HFFc6 (cell line): ENCODE measurements around the gene TNKS1BP1. TPM values are rescaled to one million over a fixed set of nuclear protein-coding genes. Genes with fewer than 3 reads are reported as not detected.
"Not testable (repeated sequence)": the region's sequence is repeated elsewhere in the genome, so short reads cannot be mapped to it uniquely, and the experiment has no call there.

Source experiments
- DNase-seq: peaks from one replicate; pipeline ENCODE4 v3.0.0-alpha.2; 2018
- H3K27ac Mint-ChIP-seq: 2 replicates; pipeline ENCODE4 v1.8.0; 2020; ENCODE audit warnings: mild to moderate bottlenecking, mixed read lengths
- H3K27me3 Mint-ChIP-seq: 2 replicates; pipeline ENCODE4 v1.8.0; 2021; ENCODE audit warnings: mild to moderate bottlenecking, moderate library complexity, mixed read lengths; ENCODE audit not compliant: insufficient read depth
- H3K36me3 Mint-ChIP-seq: 2 replicates; pipeline ENCODE4 v1.8.0; 2021; ENCODE audit warnings: low read depth, mixed read lengths
- H3K4me1 Mint-ChIP-seq: 2 replicates; pipeline ENCODE4 v1.8.0; 2020; ENCODE audit warnings: low read depth, mixed read lengths
- H3K4me3 Mint-ChIP-seq: 2 replicates; pipeline ENCODE4 v1.8.0; 2020; ENCODE audit warnings: mild to moderate bottlenecking, moderate library complexity, mixed read lengths
- H3K9me3 Mint-ChIP-seq: 2 replicates; pipeline ENCODE4 v1.8.0; 2020; ENCODE audit warnings: mild to moderate bottlenecking, mixed read lengths
- total RNA-seq, 6 experiments: library from RNA; stranded (reverse); fragmentation: NEBNext Ultra II Directional; extraction: Animal tissue kit (Norgen Biotek cat#: 25700); gene quantifications; 2 replicates in 1 of 6; 3 replicates in 5 of 6; pipeline ENCODE4 v1.2.3, GENCODE V29; 2021
- TF ChIP-seq, protein P1 (sequence below): fragments of 200-600 bp; sonication (generic); IDR thresholded peaks from 2 replicates; pipeline ENCODE4 v1.5.0; 2021; ENCODE audit warnings: antibody characterized with exemption, mild to moderate bottlenecking

Gene TNKS1BP1
- total RNA-seq, 6 experiments from 2014 or later, result 118 to 134 (median 123) TPM

DNA sequence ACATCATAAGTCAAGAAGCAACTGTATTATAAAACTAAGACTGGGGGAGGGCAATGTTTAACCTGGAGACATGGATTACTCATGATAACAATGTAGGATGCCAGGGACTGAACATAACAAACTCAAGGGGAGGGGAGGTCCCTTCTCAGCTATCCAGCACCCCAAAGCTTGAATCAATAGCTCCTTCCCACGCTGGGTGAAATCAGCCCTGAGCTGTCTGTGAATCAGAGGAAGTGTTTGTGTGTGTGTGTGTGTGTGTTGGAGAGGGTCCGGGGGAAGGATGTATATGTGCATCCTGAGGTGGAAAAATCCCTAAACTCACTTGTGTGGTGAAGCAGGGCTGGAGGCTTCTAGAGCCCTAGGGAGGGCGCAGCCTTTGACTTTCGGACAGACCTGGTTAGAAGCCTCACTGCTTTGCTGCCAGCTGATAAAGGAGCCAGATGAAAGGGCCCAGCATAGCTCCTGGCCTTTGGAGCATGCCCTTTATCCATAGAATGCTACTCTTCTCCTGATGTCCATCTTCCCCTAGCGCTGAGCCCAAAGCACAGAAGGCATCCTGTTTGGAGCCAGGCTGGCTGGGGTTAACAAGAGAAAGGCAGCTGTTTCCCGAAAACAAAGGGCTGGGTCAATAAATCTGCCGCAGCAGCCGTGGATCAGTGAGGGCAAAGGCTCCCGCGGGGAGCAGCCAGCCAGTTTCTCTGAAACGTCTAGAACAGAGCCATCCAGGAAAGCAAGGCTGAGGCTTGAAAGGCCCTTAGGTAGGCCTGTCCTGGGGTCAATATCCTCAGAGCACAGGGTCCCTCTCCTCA is 35.8 kb downstream of the TNKS1BP1 start:
- H3K4me3 Mint-ChIP-seq, result peak overlapping the region; percentile 39
- TF ChIP-seq, protein P1, sequence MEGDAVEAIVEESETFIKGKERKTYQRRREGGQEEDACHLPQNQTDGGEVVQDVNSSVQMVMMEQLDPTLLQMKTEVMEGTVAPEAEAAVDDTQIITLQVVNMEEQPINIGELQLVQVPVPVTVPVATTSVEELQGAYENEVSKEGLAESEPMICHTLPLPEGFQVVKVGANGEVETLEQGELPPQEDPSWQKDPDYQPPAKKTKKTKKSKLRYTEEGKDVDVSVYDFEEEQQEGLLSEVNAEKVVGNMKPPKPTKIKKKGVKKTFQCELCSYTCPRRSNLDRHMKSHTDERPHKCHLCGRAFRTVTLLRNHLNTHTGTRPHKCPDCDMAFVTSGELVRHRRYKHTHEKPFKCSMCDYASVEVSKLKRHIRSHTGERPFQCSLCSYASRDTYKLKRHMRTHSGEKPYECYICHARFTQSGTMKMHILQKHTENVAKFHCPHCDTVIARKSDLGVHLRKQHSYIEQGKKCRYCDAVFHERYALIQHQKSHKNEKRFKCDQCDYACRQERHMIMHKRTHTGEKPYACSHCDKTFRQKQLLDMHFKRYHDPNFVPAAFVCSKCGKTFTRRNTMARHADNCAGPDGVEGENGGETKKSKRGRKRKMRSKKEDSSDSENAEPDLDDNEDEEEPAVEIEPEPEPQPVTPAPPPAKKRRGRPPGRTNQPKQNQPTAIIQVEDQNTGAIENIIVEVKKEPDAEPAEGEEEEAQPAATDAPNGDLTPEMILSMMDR, result no peak
- peak overlapping the region; percentile 88 for H3K27ac Mint-ChIP-seq
- DNase-seq, result peak; percentile 91
- no peaks in the 10 kb centered on the region for H3K36me3 Mint-ChIP-seq
- H3K4me1 Mint-ChIP-seq, result peaks cover 70% of the 10 kb centered on the region
- H3K9me3 Mint-ChIP-seq, result no peaks in the 10 kb centered on the region
- no peaks in the 10 kb centered on the region for H3K27me3 Mint-ChIP-seq

DNA sequence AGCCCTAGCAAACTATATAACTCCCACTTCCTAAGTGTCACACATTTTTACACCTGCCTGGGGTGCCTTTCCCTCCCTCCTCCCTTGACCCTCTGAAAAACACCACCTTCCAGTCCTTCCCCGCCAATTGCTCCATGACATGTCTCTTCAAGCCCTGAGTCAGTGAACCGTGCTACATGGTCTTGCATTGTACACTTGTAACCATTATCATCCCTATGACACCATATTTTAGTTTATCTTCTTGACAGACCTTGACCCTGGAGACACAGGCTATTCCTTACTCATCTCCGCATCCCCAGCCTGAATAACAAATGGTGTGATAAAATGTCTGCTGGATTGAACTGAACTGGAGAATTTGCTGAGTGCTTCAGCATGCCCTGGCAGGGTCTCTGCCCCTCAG is 36.9 kb downstream of the TNKS1BP1 start:
- Mint-ChIP-seq H3K9me3 (no peaks in the 10 kb centered on the region), H3K36me3 (no peaks in the 10 kb centered on the region), H3K4me3 (no peak overlapping the region), H3K27ac (peak overlapping the region; percentile 88), H3K27me3 (no peaks in the 10 kb centered on the region), H3K4me1 (peaks cover 69% of the 10 kb centered on the region)
- no peak for DNase-seq
- TF ChIP-seq, protein P1, result no peak

DNA sequence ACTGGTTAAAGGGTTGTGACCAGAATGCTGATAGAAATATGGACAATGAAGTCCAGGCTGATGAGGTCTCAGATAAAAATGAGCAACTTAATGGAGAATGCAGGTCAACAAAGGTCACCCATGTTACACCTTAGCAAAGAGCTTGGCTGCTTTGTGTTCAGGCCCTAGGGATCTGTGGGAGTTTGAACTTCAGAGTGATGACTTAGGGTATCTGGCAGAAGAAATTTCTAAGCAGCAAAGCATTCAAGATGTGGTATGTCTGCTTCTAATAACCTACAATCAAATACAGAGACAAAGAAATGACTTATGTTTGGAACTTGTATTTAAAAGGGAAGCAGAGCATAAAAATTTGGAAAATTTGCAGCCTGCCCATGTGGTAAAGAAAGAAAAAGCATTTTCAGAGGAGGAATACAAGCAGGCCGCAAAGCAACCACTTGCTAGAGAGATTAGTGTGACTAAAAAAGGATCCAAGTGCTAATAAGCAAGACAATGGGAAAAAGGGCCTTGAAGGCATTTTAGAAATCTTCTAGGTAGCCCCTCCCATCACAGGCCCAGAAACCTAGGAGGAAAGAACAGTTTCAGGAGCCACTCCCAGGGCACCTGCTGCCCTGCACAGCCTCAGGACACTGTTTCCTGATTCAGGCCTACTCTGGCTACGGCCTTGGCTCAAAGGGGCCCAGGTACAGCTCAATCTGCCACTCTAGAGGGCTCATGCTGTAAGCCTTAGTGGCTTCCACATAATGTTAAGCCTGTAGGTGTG is 41.3 kb downstream of the TNKS1BP1 start:
- Mint-ChIP-seq H3K9me3 (no peaks in the 10 kb centered on the region), H3K27ac (no peak overlapping the region), H3K4me3 (no peak overlapping the region), H3K27me3 (peaks cover 2% of the 10 kb centered on the region; the same call in 1 of the 2 replicates), H3K4me1 (peaks cover 63% of the 10 kb centered on the region), H3K36me3 (peaks cover 10% of the 10 kb centered on the region; the same call in 1 of the 2 replicates)
- TF ChIP-seq, protein P1, result no peak
- no peak for DNase-seq

DNA sequence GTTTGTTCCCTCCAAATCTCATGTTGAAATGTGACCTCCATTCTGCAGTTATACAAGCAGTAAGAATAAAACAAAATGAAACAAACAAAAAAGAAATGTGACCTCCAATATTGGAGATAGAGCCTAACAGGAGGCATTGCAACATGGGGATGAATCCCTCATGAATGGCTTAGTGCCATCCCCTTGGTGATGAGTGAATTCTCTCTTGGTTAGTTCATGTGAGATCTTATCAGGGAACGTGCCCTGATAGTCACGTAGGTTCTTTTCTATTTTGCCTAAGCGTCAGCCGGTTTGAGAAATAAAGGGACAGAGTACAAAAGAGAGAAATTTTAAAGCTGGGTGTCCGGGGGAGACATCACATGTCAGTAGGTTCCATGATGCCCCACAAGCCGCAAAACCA is 43.2 kb downstream of the TNKS1BP1 start:
- peaks cover 69% of the 10 kb centered on the region for H3K4me1 Mint-ChIP-seq
- H3K27me3 Mint-ChIP-seq, H3K27ac Mint-ChIP-seq, H3K4me3 Mint-ChIP-seq, DNase-seq, H3K9me3 Mint-ChIP-seq: not testable (repeated sequence)
- peaks cover 10% of the 10 kb centered on the region; the same call in 1 of the 2 replicates for H3K36me3 Mint-ChIP-seq

DNA sequence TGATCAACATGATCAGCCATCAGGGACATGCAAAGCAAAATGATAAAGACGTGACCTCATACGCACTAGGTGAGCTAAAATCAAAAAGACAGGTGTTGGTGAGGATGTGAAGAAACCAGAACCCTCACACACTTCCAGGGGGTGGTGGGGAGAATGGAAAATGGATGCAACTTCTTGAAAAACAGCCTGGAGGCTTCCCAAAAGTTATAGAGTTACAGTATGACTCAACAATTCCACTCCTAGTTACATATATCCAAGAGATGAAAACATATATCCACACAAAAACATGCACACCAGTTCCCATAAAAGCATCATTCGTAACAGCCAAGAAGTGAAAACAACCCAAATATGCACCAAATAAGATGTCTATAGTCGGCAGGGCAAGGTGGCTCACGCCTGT is 45.6 kb downstream of the TNKS1BP1 start:
- Mint-ChIP-seq H3K27ac (peak overlapping the region; percentile 89), H3K9me3 (peaks cover 2% of the 10 kb centered on the region; the same call in 1 of the 2 replicates), H3K4me3 (0 out of 2 replicates have a peak overlapping the region, but pooled peaks have one; percentile 2), H3K4me1 (peaks cover 76% of the 10 kb centered on the region), H3K36me3 (peaks cover 12% of the 10 kb centered on the region), H3K27me3 (peaks cover 2% of the 10 kb centered on the region)
- peak; percentile 26 for DNase-seq
- TF ChIP-seq, protein P1, result no peak

DNA sequence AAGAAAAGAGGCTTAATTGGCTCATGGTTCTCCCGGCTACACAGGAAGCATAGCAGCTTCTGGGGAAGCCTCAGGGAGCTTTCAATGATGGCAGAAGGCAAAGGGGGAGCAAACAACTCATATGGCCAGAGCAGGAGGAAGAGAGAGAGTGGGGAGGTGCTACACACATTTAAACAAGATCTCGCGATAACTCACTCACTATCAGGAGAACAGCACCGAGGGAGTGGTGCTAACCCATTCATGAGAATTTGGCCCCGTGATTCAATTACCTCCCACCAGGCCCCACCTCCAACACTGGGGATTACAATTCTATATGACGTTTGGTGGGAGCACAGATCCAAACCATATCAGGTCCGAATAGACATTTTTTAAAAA is 46.0 kb downstream of the TNKS1BP1 start:
- Mint-ChIP-seq H3K4me3 (0 out of 2 replicates have a peak overlapping the region, but pooled peaks have one; percentile 2), H3K36me3 (peaks cover 16% of the 10 kb centered on the region), H3K4me1 (peaks cover 78% of the 10 kb centered on the region), H3K27me3 (peaks cover 2% of the 10 kb centered on the region), H3K9me3 (peaks cover 5% of the 10 kb centered on the region; the same call in 1 of the 2 replicates), H3K27ac (peak overlapping the region; percentile 89)
- TF ChIP-seq, protein P1, result no peak
- no peak for DNase-seq
